ENCODE measurements around the gene PRKCE.

Gene PRKCE

DNA sequence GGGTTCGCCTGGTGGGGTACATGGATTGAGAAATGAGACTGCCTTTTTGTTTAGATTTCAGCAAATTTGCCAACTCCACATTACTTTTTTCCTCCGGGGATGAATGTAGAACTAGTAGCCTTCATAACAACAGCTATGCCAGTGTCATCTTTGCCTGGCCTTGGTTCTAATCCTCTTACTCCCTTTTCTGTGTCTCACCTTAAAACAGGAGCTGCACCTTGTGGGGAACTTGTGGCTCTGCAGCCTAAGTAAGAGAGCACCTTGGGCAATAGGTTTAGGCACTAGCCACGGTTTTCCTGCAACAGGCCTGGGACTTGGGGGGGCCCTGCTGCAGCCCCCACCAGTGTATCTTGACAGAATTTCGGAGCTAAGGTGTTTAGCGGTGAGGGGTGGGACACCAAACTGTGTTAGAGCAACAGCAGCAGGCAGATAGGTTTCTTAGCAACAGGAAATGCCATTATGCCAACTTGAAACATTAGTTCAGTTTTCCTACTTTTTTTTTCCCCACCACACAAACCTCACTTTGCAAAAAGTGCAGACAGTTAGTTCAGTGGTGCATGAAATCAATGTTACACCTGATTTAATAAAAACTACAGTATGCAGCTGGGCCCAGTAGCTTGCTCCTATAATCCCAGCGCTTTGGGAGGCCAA lies 173.7 kb downstream of the PRKCE start:
- Histone ChIP-seq H3K27me3 (ENCODE audit: control insufficient read depth in 1 of 2, insufficient read depth in 2 of 2, low read length in 2 of 2) (no peaks in the 10 kb centered on the region), H3K9ac (ENCODE audit: low read length in 2 of 2) (no peak overlapping the region), H3K4me3 (ENCODE audit: low read length in 2 of 2) (no peak overlapping the region), H3K4me1 (ENCODE audit: control insufficient read depth, insufficient read depth, low read length) (peaks cover 53% of the 10 kb centered on the region), H3K9me3 (ENCODE audit: control insufficient read depth in 2 of 2, low read length in 2 of 2) (no peaks in the 10 kb centered on the region), H3K36me3 (ENCODE audit: control insufficient read depth in 2 of 2, insufficient read depth in 2 of 2, low read length in 2 of 2) (no peaks in the 10 kb centered on the region), H3K27ac (ENCODE audit: low read length) (peak overlapping the region; percentile 80)

- Histone ChIP-seq H3K4me3 (ENCODE audit: low read length in 2 of 2) (no peak overlapping the region), H3K27me3 (ENCODE audit: control insufficient read depth in 1 of 2, insufficient read depth in 2 of 2, low read length in 2 of 2) (no peaks in the 10 kb centered on the region), H3K4me1 (ENCODE audit: control insufficient read depth, insufficient read depth, low read length) (peaks cover 47% of the 10 kb centered on the region), H3K9ac (ENCODE audit: low read length in 2 of 2) (no peak overlapping the region), H3K36me3 (ENCODE audit: control insufficient read depth in 2 of 2, insufficient read depth in 2 of 2, low read length in 2 of 2) (no peaks in the 10 kb centered on the region), H3K27ac (ENCODE audit: low read length) (peak overlapping the region; percentile 58), H3K9me3 (ENCODE audit: control insufficient read depth in 2 of 2, low read length in 2 of 2) (peaks cover 0 to 6% of the 10 kb centered on the region in 2 donors)
These were observed 175.0 kb downstream of the PRKCE start for GRCh38 chr2:45826460-45826859.

GRCh38 chr2:45826884-45827635 lies 175.6 kb downstream of the PRKCE start:
- peak overlapping the region; percentile 58 for H3K27ac ChIP-seq (ENCODE audit: low read length)
- no peaks in the 10 kb centered on the region for H3K36me3 ChIP-seq (ENCODE audit: control insufficient read depth in 2 of 2, insufficient read depth in 2 of 2, low read length in 2 of 2)
- peaks cover 0 to 6% of the 10 kb centered on the region in 2 donors for H3K9me3 ChIP-seq (ENCODE audit: control insufficient read depth in 2 of 2, low read length in 2 of 2)
- peaks cover 41% of the 10 kb centered on the region for H3K4me1 ChIP-seq (ENCODE audit: control insufficient read depth, insufficient read depth, low read length)
- no peak overlapping the region for H3K4me3 ChIP-seq (ENCODE audit: low read length in 2 of 2)
- H3K9ac ChIP-seq (ENCODE audit: low read length in 2 of 2): no peak overlapping the region
- no peaks in the 10 kb centered on the region for H3K27me3 ChIP-seq (ENCODE audit: control insufficient read depth in 1 of 2, insufficient read depth in 2 of 2, low read length in 2 of 2)

DNA sequence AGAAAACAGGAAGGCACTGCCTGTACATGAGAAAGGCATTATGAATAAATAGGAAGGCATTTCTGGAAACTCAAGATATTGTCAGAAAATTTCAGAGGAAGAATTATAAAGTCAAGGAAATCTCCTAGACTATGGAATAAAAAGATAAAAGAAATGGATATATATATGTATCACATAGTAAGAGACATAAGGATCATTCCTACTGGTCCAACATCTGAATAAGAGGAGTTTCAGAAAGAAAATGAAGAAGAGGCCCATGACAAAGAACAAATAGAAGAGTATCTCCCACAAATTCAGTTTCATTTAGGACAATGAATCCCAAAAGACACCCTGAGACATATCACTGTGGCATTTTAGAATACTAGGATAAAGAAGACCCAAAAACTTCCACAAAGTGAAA lies 178.8 kb downstream of the PRKCE start:
- no peaks in the 10 kb centered on the region for H3K36me3 ChIP-seq (ENCODE audit: control insufficient read depth in 2 of 2, insufficient read depth in 2 of 2, low read length in 2 of 2)
- no peak overlapping the region for H3K4me3 ChIP-seq (ENCODE audit: low read length in 2 of 2)
- H3K4me1 ChIP-seq (ENCODE audit: control insufficient read depth, insufficient read depth, low read length): peaks cover 24% of the 10 kb centered on the region
- H3K9ac ChIP-seq (ENCODE audit: low read length in 2 of 2): no peak overlapping the region
- no peaks in the 10 kb centered on the region for H3K27me3 ChIP-seq (ENCODE audit: control insufficient read depth in 1 of 2, insufficient read depth in 2 of 2, low read length in 2 of 2)
- H3K27ac ChIP-seq (ENCODE audit: low read length): no peak overlapping the region
- H3K9me3 ChIP-seq (ENCODE audit: control insufficient read depth in 2 of 2, low read length in 2 of 2): peaks cover 0 to 6% of the 10 kb centered on the region in 2 donors

DNA sequence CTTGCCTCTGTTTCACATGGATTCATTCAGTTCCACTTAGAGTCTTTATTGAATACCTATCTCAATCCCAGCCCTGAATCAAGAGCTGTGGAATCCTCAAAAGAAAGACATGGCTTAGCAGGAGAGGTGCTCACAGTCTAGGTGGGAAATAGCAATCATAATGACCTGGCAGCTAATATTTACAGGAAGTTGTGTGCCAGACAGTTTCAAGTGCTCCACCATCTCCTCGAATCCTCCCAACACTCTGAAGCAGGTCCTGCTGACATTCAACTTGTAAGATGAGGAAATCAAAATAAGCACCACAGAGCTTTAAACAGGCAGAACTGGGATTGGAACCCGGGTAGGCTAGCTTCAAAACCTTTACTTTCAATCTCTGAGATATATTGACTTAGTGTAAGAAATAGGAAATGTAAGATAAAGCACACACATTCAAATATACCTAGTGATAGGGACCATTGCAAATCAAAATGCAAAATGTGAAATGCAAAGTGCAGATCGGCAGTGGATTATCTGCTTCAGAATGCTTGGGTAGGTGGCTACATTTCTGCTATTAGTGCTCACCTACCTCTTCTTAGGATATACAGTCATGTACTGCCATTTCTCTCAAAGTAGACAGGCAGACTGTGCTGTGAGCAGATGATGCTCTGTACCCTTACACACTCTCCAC lies 182.0 kb downstream of the PRKCE start:
- Histone ChIP-seq H3K27ac (ENCODE audit: low read length) (no peak overlapping the region), H3K9me3 (ENCODE audit: control insufficient read depth in 2 of 2, low read length in 2 of 2) (peaks cover 0 to 6% of the 10 kb centered on the region in 2 donors), H3K4me3 (ENCODE audit: low read length in 2 of 2) (no peak overlapping the region), H3K27me3 (ENCODE audit: control insufficient read depth in 1 of 2, insufficient read depth in 2 of 2, low read length in 2 of 2) (no peaks in the 10 kb centered on the region), H3K36me3 (ENCODE audit: control insufficient read depth in 2 of 2, insufficient read depth in 2 of 2, low read length in 2 of 2) (no peaks in the 10 kb centered on the region), H3K4me1 (ENCODE audit: control insufficient read depth, insufficient read depth, low read length) (peaks cover 11% of the 10 kb centered on the region), H3K9ac (ENCODE audit: low read length in 2 of 2) (no peak overlapping the region)

GRCh38 chr2:45833968-45834344 lies 182.5 kb downstream of the PRKCE start:
- Histone ChIP-seq H3K9ac (ENCODE audit: low read length in 2 of 2) (no peak overlapping the region), H3K36me3 (ENCODE audit: control insufficient read depth in 2 of 2, insufficient read depth in 2 of 2, low read length in 2 of 2) (no peaks in the 10 kb centered on the region), H3K9me3 (ENCODE audit: control insufficient read depth in 2 of 2, low read length in 2 of 2) (peaks cover 0 to 6% of the 10 kb centered on the region in 2 donors), H3K4me3 (ENCODE audit: low read length in 2 of 2) (no peak overlapping the region), H3K27me3 (ENCODE audit: control insufficient read depth in 1 of 2, insufficient read depth in 2 of 2, low read length in 2 of 2) (no peaks in the 10 kb centered on the region), H3K27ac (ENCODE audit: low read length) (no peak overlapping the region), H3K4me1 (ENCODE audit: control insufficient read depth, insufficient read depth, low read length) (peaks cover 11% of the 10 kb centered on the region)

- H3K9me3 ChIP-seq (ENCODE audit: control insufficient read depth in 2 of 2, low read length in 2 of 2): peaks cover 0 to 6% of the 10 kb centered on the region in 2 donors
- H3K27me3 ChIP-seq (ENCODE audit: control insufficient read depth in 1 of 2, insufficient read depth in 2 of 2, low read length in 2 of 2): no peaks in the 10 kb centered on the region
- H3K36me3 ChIP-seq (ENCODE audit: control insufficient read depth in 2 of 2, insufficient read depth in 2 of 2, low read length in 2 of 2): no peaks in the 10 kb centered on the region
- no peak overlapping the region for H3K9ac ChIP-seq (ENCODE audit: low read length in 2 of 2)
- H3K4me1 ChIP-seq (ENCODE audit: control insufficient read depth, insufficient read depth, low read length): peaks cover 15% of the 10 kb centered on the region
- H3K27ac ChIP-seq (ENCODE audit: low read length): no peak overlapping the region
- no peak overlapping the region for H3K4me3 ChIP-seq (ENCODE audit: low read length in 2 of 2)
These were observed 182.9 kb downstream of the PRKCE start for GRCh38 chr2:45834372-45834771.

GRCh38 chr2:45834858-45835257 lies 183.4 kb downstream of the PRKCE start:
- Histone ChIP-seq H3K27me3 (ENCODE audit: control insufficient read depth in 1 of 2, insufficient read depth in 2 of 2, low read length in 2 of 2) (no peaks in the 10 kb centered on the region), H3K4me1 (ENCODE audit: control insufficient read depth, insufficient read depth, low read length) (peaks cover 20% of the 10 kb centered on the region)

GRCh38 chr2:45836316-45836715 lies 184.8 kb downstream of the PRKCE start:
- Histone ChIP-seq H3K27ac (ENCODE audit: low read length) (no peak overlapping the region), H3K4me1 (ENCODE audit: control insufficient read depth, insufficient read depth, low read length) (peaks cover 28% of the 10 kb centered on the region), H3K9me3 (ENCODE audit: control insufficient read depth in 2 of 2, low read length in 2 of 2) (no peaks in the 10 kb centered on the region), H3K27me3 (ENCODE audit: control insufficient read depth in 1 of 2, insufficient read depth in 2 of 2, low read length in 2 of 2) (no peaks in the 10 kb centered on the region), H3K4me3 (ENCODE audit: low read length in 2 of 2) (no peak overlapping the region), H3K9ac (ENCODE audit: low read length in 2 of 2) (no peak overlapping the region), H3K36me3 (ENCODE audit: control insufficient read depth in 2 of 2, insufficient read depth in 2 of 2, low read length in 2 of 2) (no peaks in the 10 kb centered on the region)

More at GRCh38 chr2:45834858-45835257, 183.4 kb downstream of the PRKCE start:
- Histone ChIP-seq H3K9me3 (ENCODE audit: control insufficient read depth in 2 of 2, low read length in 2 of 2) (peaks cover 0 to 6% of the 10 kb centered on the region in 2 donors), H3K9ac (ENCODE audit: low read length in 2 of 2) (no peak overlapping the region), H3K4me3 (ENCODE audit: low read length in 2 of 2) (no peak overlapping the region), H3K27ac (ENCODE audit: low read length) (no peak overlapping the region), H3K36me3 (ENCODE audit: control insufficient read depth in 2 of 2, insufficient read depth in 2 of 2, low read length in 2 of 2) (no peaks in the 10 kb centered on the region)

DNA sequence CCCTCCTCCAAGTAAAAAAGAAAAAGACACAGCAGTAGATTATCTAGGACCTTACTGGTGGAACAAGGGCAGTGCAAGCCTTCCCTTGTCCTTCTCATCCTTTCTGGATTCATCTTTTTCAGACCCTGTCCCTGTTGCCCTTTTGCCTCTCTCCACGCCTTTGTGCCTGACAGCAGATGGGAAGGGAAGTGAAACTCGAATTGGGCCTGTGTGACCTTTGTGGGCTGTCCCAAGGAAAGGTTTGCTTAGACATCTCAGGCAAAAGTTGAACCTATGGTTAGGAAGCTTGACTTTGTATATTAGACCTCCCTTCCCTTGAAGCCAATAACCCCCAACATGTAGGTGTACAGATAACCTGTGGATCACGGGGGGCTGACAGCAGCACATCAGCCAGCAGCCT lies 185.3 kb downstream of the PRKCE start:
- Histone ChIP-seq H3K27ac (ENCODE audit: low read length) (no peak overlapping the region), H3K4me3 (ENCODE audit: low read length in 2 of 2) (no peak overlapping the region), H3K9ac (ENCODE audit: low read length in 2 of 2) (no peak overlapping the region), H3K4me1 (ENCODE audit: control insufficient read depth, insufficient read depth, low read length) (peaks cover 29% of the 10 kb centered on the region), H3K36me3 (ENCODE audit: control insufficient read depth in 2 of 2, insufficient read depth in 2 of 2, low read length in 2 of 2) (no peaks in the 10 kb centered on the region), H3K27me3 (ENCODE audit: control insufficient read depth in 1 of 2, insufficient read depth in 2 of 2, low read length in 2 of 2) (no peaks in the 10 kb centered on the region), H3K9me3 (ENCODE audit: control insufficient read depth in 2 of 2, low read length in 2 of 2) (no peaks in the 10 kb centered on the region)
